HepG2 (cell line): ENCODE data around the gene PTRHD1. TPM values are rescaled to one million over a fixed set of nuclear protein-coding genes. Genes with fewer than 3 reads are reported as not detected.

Experiments
- ATAC-seq: fragments of 200-7000 bp; cut with Tn5 transposase; 3 replicates; pipeline ENCODE4 v1.9.1; 2020; ENCODE audit warnings: mild to moderate bottlenecking, moderate library complexity
- BruUV-seq: library from RNA; stranded (reverse); fragments of 400-500 nt; replicated peaks from 2 replicates; lab custom pipeline; 2021; lab: Mats Ljungman, UMichigan
- CTCF ChIA-PET: fragments of 300-600 bp; formaldehyde crosslinking; extraction: SDS; loops from one replicate; lab custom pipeline; 2021; ENCODE audit warnings: low total read pairs, inconsistent platforms, low intra/inter-chr PET ratio; lab: Yijun Ruan, JAX
- POLR2A ChIA-PET: fragments of 350-600 bp; sonication (Branson Sonifier 250); formaldehyde crosslinking; loops from one replicate; lab custom pipeline; 2020; ENCODE audit warnings: antibody characterized with exemption, inconsistent platforms; lab: Yijun Ruan, JAX
- DNase-seq: peaks from one replicate; pipeline ENCODE4 v3.0.0-alpha.2; 2015; ENCODE audit warnings: low spot score
- FAIRE-seq: peaks from 3 replicates; lab custom pipeline; 2011; peaks lifted over from hg19 to GRCh38; lab: Jason Lieb, UNC
- H2AFZ ChIP-seq: one replicate; pipeline ENCODE4 v1.6.1; 2011; ENCODE audit warnings: low read length, inconsistent platforms
- H3K27ac ChIP-seq: fragments of 300-600 bp; 3 replicates; pipeline ENCODE4 v1.8.0; 2011; ENCODE audit warnings: mixed run types, mild to moderate bottlenecking, mixed read lengths, low read length, inconsistent platforms; ENCODE audit not compliant: insufficient read depth; ENCODE audit errors: extremely low read length
- H3K27me3 ChIP-seq, 2 experiments: fragments of 200-600 bp in 1 of 2; 2 replicates in 1 of 2; 3 replicates in 1 of 2; pipeline versions ENCODE4 v1.6.0 to v1.8.0; 2011; ENCODE audit warnings: low read length in 2 of 2, mild to moderate bottlenecking in 2 of 2, moderate library complexity in 2 of 2, inconsistent platforms in 1 of 2; ENCODE audit not compliant: insufficient read depth in 2 of 2, control insufficient read depth in 1 of 2
- H3K36me3 ChIP-seq, 2 experiments: fragments of 200-600 bp in 1 of 2; replicated peaks in 1 of 2; 2 replicates in 1 of 2; 3 replicates in 1 of 2; pipeline versions ENCODE4 v1.5.1 to v1.8.0; 2011; ENCODE audit warnings: low read length in 2 of 2, inconsistent platforms in 1 of 2; ENCODE audit not compliant: insufficient read depth in 2 of 2, control insufficient read depth in 1 of 2
- H3K4me1 ChIP-seq: 2 replicates; pipeline ENCODE4 v1.5.1; 2012; ENCODE audit warnings: low read length, inconsistent platforms; ENCODE audit not compliant: insufficient read depth
- H3K4me2 ChIP-seq: 2 replicates; pipeline ENCODE4 v1.6.0; 2011; ENCODE audit warnings: low read depth, low read length, inconsistent platforms
- H3K4me3 ChIP-seq, 3 experiments: fragments of 200-600 bp in 1 of 3; sonication (generic), shearing (Covaris generic) in 1 of 3; replicated peaks in 1 of 3; 2 replicates each; pipeline ENCODE4 v1.5.1; 2011 to 2016; ENCODE audit warnings: low read length in 3 of 3, inconsistent platforms in 2 of 3, low read depth in 2 of 3, mild to moderate bottlenecking in 2 of 3, control low read depth in 1 of 3, mixed read lengths in 1 of 3; ENCODE audit not compliant: insufficient read depth in 1 of 3
- H3K79me2 ChIP-seq: one replicate; pipeline ENCODE4 v1.6.1; 2011; ENCODE audit warnings: low read length, inconsistent platforms; ENCODE audit not compliant: insufficient read depth
- H3K9ac ChIP-seq: 2 replicates; pipeline ENCODE4 v1.6.0; 2011; ENCODE audit warnings: mild to moderate bottlenecking, low read depth, low read length, inconsistent platforms; ENCODE audit not compliant: insufficient read depth
- H3K9me3 ChIP-seq: 2 replicates; pipeline ENCODE4 v1.5.1; 2012; ENCODE audit warnings: mild to moderate bottlenecking, low read length
- H4K20me1 ChIP-seq: 2 replicates; pipeline ENCODE4 v1.6.0; 2011; ENCODE audit warnings: inconsistent platforms, mild to moderate bottlenecking, low read length, moderate library complexity; ENCODE audit not compliant: insufficient read depth
- BRCA1 ChIP-seq: sonication (generic); formaldehyde crosslinking; IDR thresholded peaks from 2 replicates; pipeline ENCODE4 v1.4.0; 2020; ENCODE audit warnings: missing genetic modification reagents
- DZIP1 ChIP-seq: sonication (generic); formaldehyde crosslinking; IDR thresholded peaks from 2 replicates; pipeline ENCODE4 v1.5.0; 2020; ENCODE audit warnings: mild to moderate bottlenecking, missing genetic modification reagents
- ELK4 ChIP-seq: sonication (generic); formaldehyde crosslinking; IDR thresholded peaks from 2 replicates; pipeline ENCODE4 v1.9.0; 2021; ENCODE audit warnings: missing genetic modification reagents, borderline replicate concordance
- KAT8 ChIP-seq: IDR thresholded peaks from 2 replicates; pipeline ENCODE4 v1.6.1; 2016; ENCODE audit warnings: missing genetic modification reagents, missing compliant biosample characterization
- MAF1 ChIP-seq: sonication (generic); formaldehyde crosslinking; IDR thresholded peaks from 2 replicates; pipeline ENCODE4 v1.5.0; 2020; ENCODE audit warnings: missing genetic modification reagents, borderline replicate concordance
- MNT ChIP-seq: fragments of 450-650 bp; IDR thresholded peaks from 2 replicates; pipeline ENCODE4 v1.6.1; 2016
- SP4 ChIP-seq: sonication (generic); formaldehyde crosslinking; IDR thresholded peaks from 2 replicates; pipeline ENCODE4 v1.8.1; 2023; ENCODE audit warnings: mild to moderate bottlenecking, missing genetic modification reagents
- ZNF274 ChIP-seq: sonication (generic); formaldehyde crosslinking; IDR thresholded peaks from 2 replicates; pipeline ENCODE4 v1.5.1; 2020; ENCODE audit warnings: mild to moderate bottlenecking, missing genetic modification reagents
- ZNF296 ChIP-seq: sonication (generic); formaldehyde crosslinking; conservative IDR thresholded peaks from 2 replicates; pipeline ENCODE4 v1.5.0; 2020; ENCODE audit warnings: mild to moderate bottlenecking, missing genetic modification reagents
- WGBS: methylation state at CpG from one replicate; pipeline ENCODE4 v1.1.6; 2017; ENCODE audit warnings: low lambda C conversion rate; 5-methylcytosine and 5-hydroxymethylcytosine counted together
- in situ Hi-C: cut with HindIII; loops from 2 replicates; pipeline ENCODE4 v1.10.0; 2017; ENCODE audit warnings: low pct_unique_long_range_greater_than_20kb; ENCODE audit not compliant: extremely low pct_ligation_motif_present
- intact Hi-C: fragments of 100-400 bp; cut with micrococcal nuclease; formaldehyde crosslinking; loops from one replicate; pipeline ENCODE4 v1.10.0; 2022; ENCODE audit not compliant: unreplicated experiment
- polyA plus RNA-seq, 8 experiments: library from polyadenylated mRNA; depleted of rRNA in 3 of 8; stranded (reverse) in 7 of 8; unstranded in 1 of 8; fragments of >200 nt; fragmentation: Illumina TruSeq in 4 of 8; extraction: Trizol in 4 of 8; gene quantifications; 2 replicates each; pipeline versions ENCODE4 v1.2.1 to v1.2.3, GENCODE V29; 2011 to 2016; ENCODE audit warnings: low read depth in 4 of 8, missing spikeins in 1 of 8, mixed read lengths in 1 of 8; ENCODE audit not compliant: insufficient read depth in 1 of 8
- total RNA-seq, 5 experiments: library from RNA; depleted of rRNA; stranded (reverse); fragments of >200 nt; fragmentation: Illumina TruSeq; extraction: Trizol; gene quantifications; 2 replicates each; pipeline ENCODE4 v1.2.3, GENCODE V29; 2016; ENCODE audit warnings: low read depth in 1 of 5

PTRHD1 gene
- total and polyA plus RNA-seq, 2 of the 13 experiments (the other 11 are each of a cell fraction or from before 2014, with no cell fraction given): 72.6 to 90.8 TPM

- POLR2A ChIA-PET: no interaction called here
- Histone ChIP-seq H2AFZ (no peak overlapping the region), H3K4me1 (no peaks in the 10 kb centered on the region), H3K9me3 (no peaks in the 10 kb centered on the region), H3K36me3 (peaks cover 3 to 10% of the 10 kb centered on the region in 2 experiments; a peak in 2 of 5 replicates), H3K27me3 (no peaks in the 10 kb centered on the region)
- FAIRE-seq (no peak), ATAC-seq (no peak)
- no peak for TF ChIP-seq BRCA1 (CRISPR knock-in tag)
- TF ChIP-seq ZNF274: no peak
- TF ChIP-seq SP4 (CRISPR knock-in tag): no peak
- no peak for TF ChIP-seq MAF1
- TF ChIP-seq ZNF296 (CRISPR knock-in tag): no peak
- TF ChIP-seq KAT8: no peak
- TF ChIP-seq MNT: no peak
- TF ChIP-seq DZIP1 (CRISPR knock-in tag): no peak
- no peak for TF ChIP-seq ELK4 (CRISPR knock-in tag)
- TF ChIP-seq, all 625 proteins: peak for 0
- no peak overlapping the region for H3K27ac ChIP-seq
- H4K20me1 ChIP-seq: no peaks in the 10 kb centered on the region
- H3K4me3 ChIP-seq: no peak overlapping the region
- intact Hi-C loops: no loop called here
- DNase-seq: no peak
- no TSS peak for BruUV-seq
- CTCF ChIA-PET: no interaction called here
- H3K79me2 ChIP-seq: no peaks in the 10 kb centered on the region
- in situ Hi-C loops: no loop called here
- no peak overlapping the region for H3K9ac ChIP-seq
- WGBS: 97% methylated on average over 4 of the region's 4 CpGs
- H3K4me2 ChIP-seq: no peak overlapping the region
These were observed 29.3 kb downstream of the PTRHD1 start for GRCh38 chr2:24763843-24764242.
